H1 (cell line): ENCODE results near the gene EPB41L2. TPM values are rescaled to one million over a fixed set of nuclear protein-coding genes. Genes with fewer than 3 reads are reported as not detected.

Experiments used
- CTCF ChIA-PET: fragments of 300-600 bp; sonication (Branson Sonifier 250); formaldehyde crosslinking; loops from one replicate; lab custom pipeline; 2021; ENCODE audit not compliant: partially characterized antibody; lab: Charles Lee
- POLR2A ChIA-PET: fragments of 300-600 bp; sonication (Branson Sonifier 250); formaldehyde crosslinking; loops from one replicate; lab custom pipeline; 2021; ENCODE audit warnings: inconsistent platforms; ENCODE audit not compliant: partially characterized antibody; lab: Charles Lee
- DNase-seq, 2 experiments: peaks; one replicate each; pipeline versions ENCODE4 v3.0.0 to v3.0.0-alpha.2; 2010 to 2022; ENCODE audit warnings: low spot score in 2 of 2, low read depth in 1 of 2, mixed read lengths in 1 of 2
- FAIRE-seq: peaks from 2 replicates; lab custom pipeline; 2011; peaks lifted over from hg19 to GRCh38; lab: Jason Lieb, UNC
- H2AFZ ChIP-seq: 2 replicates; pipeline ENCODE4 v1.8.1; 2012; ENCODE audit warnings: low read length, inconsistent platforms
- H2AK5ac ChIP-seq: 2 replicates; pipeline ENCODE4 v1.6.1; 2013; ENCODE audit warnings: low read depth, low read length
- H2BK120ac ChIP-seq: replicated peaks from 2 replicates; pipeline ENCODE3; 2013; ENCODE audit warnings: low read depth, low read length, inconsistent platforms
- H2BK12ac ChIP-seq: 2 replicates; pipeline ENCODE4 v1.6.1; 2013; ENCODE audit warnings: low read depth, low read length
- H2BK15ac ChIP-seq: 2 replicates; pipeline ENCODE4 v1.6.1; 2013; ENCODE audit warnings: low read length
- H2BK20ac ChIP-seq: 2 replicates; pipeline ENCODE4 v1.6.1; 2013; ENCODE audit warnings: low read length
- H2BK5ac ChIP-seq: 2 replicates; pipeline ENCODE4 v1.6.1; 2013; ENCODE audit warnings: low read depth, low read length
- H3K14ac ChIP-seq: 2 replicates; pipeline ENCODE4 v1.6.1; 2013; ENCODE audit warnings: inconsistent platforms; ENCODE audit not compliant: insufficient read length
- H3K18ac ChIP-seq: 2 replicates; pipeline ENCODE4 v1.6.1; 2013; ENCODE audit warnings: low read length; ENCODE audit errors: extremely low read depth
- H3K23ac ChIP-seq: 2 replicates; pipeline ENCODE4 v1.6.1; 2013; ENCODE audit warnings: inconsistent platforms; ENCODE audit not compliant: insufficient read length
- H3K23me2 ChIP-seq: 2 replicates; pipeline ENCODE4 v1.6.1; 2013; ENCODE audit warnings: low read depth, low read length
- H3K27ac ChIP-seq: 2 replicates; pipeline ENCODE4 v1.6.1; 2011; ENCODE audit warnings: low read depth, low read length, inconsistent platforms
- H3K27me3 ChIP-seq, 4 experiments: replicated peaks in 1 of 4; 1 replicate in 1 of 4; 2 replicates in 3 of 4; pipeline versions ENCODE4 v1.6.1 to v1.8.1; 2011 to 2013; ENCODE audit warnings: low read length in 3 of 4, mild to moderate bottlenecking in 3 of 4, inconsistent platforms in 2 of 4, mixed read lengths in 2 of 4, moderate library complexity in 1 of 4; ENCODE audit not compliant: control insufficient read depth in 3 of 4, insufficient read depth in 3 of 4; ENCODE audit errors: extremely low read depth in 1 of 4
- H3K36me3 ChIP-seq, 4 experiments: 2 replicates each; pipeline versions ENCODE4 v1.6.1 to v1.8.1; 2011 to 2013; ENCODE audit warnings: mild to moderate bottlenecking in 4 of 4, low read length in 3 of 4, moderate library complexity in 2 of 4, control low read depth in 1 of 4, inconsistent platforms in 1 of 4; ENCODE audit not compliant: insufficient read depth in 4 of 4, control insufficient read depth in 2 of 4
- H3K4ac ChIP-seq: replicated peaks from 2 replicates; pipeline ENCODE3; 2013; ENCODE audit warnings: low read length, low read depth, mixed read lengths, inconsistent platforms; ENCODE audit not compliant: insufficient read length
- H3K4me1 ChIP-seq, 4 experiments: replicated peaks in 1 of 4; 1 replicate in 1 of 4; 2 replicates in 3 of 4; pipeline versions ENCODE4 v1.6.1 to v1.8.1; 2011 to 2013; ENCODE audit warnings: low read length in 3 of 4, inconsistent platforms in 2 of 4, mixed read lengths in 1 of 4; ENCODE audit not compliant: insufficient read depth in 4 of 4, control insufficient read depth in 3 of 4
- H3K4me2 ChIP-seq, 2 experiments: 2 replicates each; pipeline versions ENCODE4 v1.6.1 to v1.8.1; 2011 to 2013; ENCODE audit warnings: low read depth in 2 of 2, low read length in 2 of 2, control low read depth in 1 of 2, inconsistent platforms in 1 of 2, mild to moderate bottlenecking in 1 of 2; ENCODE audit not compliant: insufficient read depth in 1 of 2
- H3K4me3 ChIP-seq, 4 experiments: fragments of 200-600, 300-600 bp in 1 of 4; sonication (generic), shearing (Covaris generic), sonication (Bioruptor Twin) in 1 of 4; 2 replicates each; pipeline versions ENCODE4 v1.5.1 to v1.8.1; 2011 to 2016; ENCODE audit warnings: low read length in 4 of 4, low read depth in 3 of 4, control low read depth in 2 of 4, inconsistent platforms in 2 of 4, mild to moderate bottlenecking in 2 of 4, mixed read lengths in 1 of 4, moderate library complexity in 1 of 4; ENCODE audit not compliant: insufficient read depth in 2 of 4; ENCODE audit errors: extremely low read depth in 1 of 4
- H3K56ac ChIP-seq: replicated peaks from 2 replicates; pipeline ENCODE3; 2013; ENCODE audit warnings: low read depth, mild to moderate bottlenecking, mixed read lengths, low read length, inconsistent platforms; ENCODE audit not compliant: insufficient read length
- H3K79me1 ChIP-seq: 2 replicates; pipeline ENCODE4 v1.6.1; 2013; ENCODE audit warnings: low read depth, low read length, control low read depth
- H3K79me2 ChIP-seq, 2 experiments: 2 replicates each; pipeline versions ENCODE4 v1.6.1 to v1.8.1; 2012 to 2013; ENCODE audit warnings: low read length in 2 of 2, mild to moderate bottlenecking in 2 of 2, inconsistent platforms in 1 of 2; ENCODE audit not compliant: insufficient read depth in 2 of 2, control insufficient read depth in 1 of 2
- H3K9ac ChIP-seq, 4 experiments: replicated peaks in 1 of 4; 1 replicate in 1 of 4; 2 replicates in 3 of 4; pipeline versions ENCODE4 v1.6.1 to v1.8.1; 2011 to 2013; ENCODE audit warnings: low read depth in 3 of 4, low read length in 3 of 4, control low read depth in 2 of 4, mild to moderate bottlenecking in 2 of 4, moderate library complexity in 2 of 4, inconsistent platforms in 1 of 4; ENCODE audit errors: extremely low read depth in 1 of 4
- H3K9me3 ChIP-seq, 2 experiments: 2 replicates each; pipeline versions ENCODE4 v1.6.1 to v1.8.1; 2012 to 2013; ENCODE audit warnings: mild to moderate bottlenecking in 2 of 2, moderate library complexity in 2 of 2, control low read depth in 1 of 2, inconsistent platforms in 1 of 2, low read depth in 1 of 2, low read length in 1 of 2, mixed read lengths in 1 of 2; ENCODE audit not compliant: insufficient read depth in 2 of 2
- H4K20me1 ChIP-seq, 2 experiments: replicated peaks in 1 of 2; 2 replicates each; pipeline versions ENCODE3 to v1.8.1; 2011 to 2013; ENCODE audit warnings: inconsistent platforms in 2 of 2, low read length in 2 of 2, mild to moderate bottlenecking in 1 of 2; ENCODE audit not compliant: insufficient read depth in 2 of 2, control insufficient read depth in 1 of 2
- H4K5ac ChIP-seq: 2 replicates; pipeline ENCODE4 v1.6.1; 2013; ENCODE audit warnings: low read length, low read depth, mixed read lengths, inconsistent platforms; ENCODE audit not compliant: insufficient read length
- H4K8ac ChIP-seq: 2 replicates; pipeline ENCODE4 v1.8.0; 2013; ENCODE audit warnings: mild to moderate bottlenecking, moderate library complexity, low read length, inconsistent platforms; ENCODE audit not compliant: insufficient read depth; ENCODE audit errors: extremely low read depth
- H4K91ac ChIP-seq: replicated peaks from 2 replicates; pipeline ENCODE3; 2013; ENCODE audit warnings: low read length, mixed read lengths, inconsistent platforms; ENCODE audit not compliant: insufficient read length
- BRCA1 ChIP-seq: IDR thresholded peaks from 2 replicates; pipeline ENCODE4 v1.6.1; 2012; ENCODE audit warnings: low read depth, low read length, improper control_type of control experiment
- CTBP2 ChIP-seq: IDR thresholded peaks from 2 replicates; pipeline ENCODE4 v1.7.0; 2011; ENCODE audit warnings: borderline replicate concordance, mild to moderate bottlenecking, moderate library complexity, mixed read lengths, low read length; ENCODE audit not compliant: insufficient read depth, insufficient read length
- CTCF ChIP-seq, 3 experiments: IDR thresholded peaks; 1 replicate in 2 of 3; 2 replicates in 1 of 3; pipeline versions ENCODE4 v1.5.1 to v1.6.1; 2011; ENCODE audit warnings: low read length in 3 of 3, mild to moderate bottlenecking in 3 of 3, inconsistent platforms in 2 of 3, low read depth in 1 of 3, moderate library complexity in 1 of 3; ENCODE audit not compliant: insufficient read depth in 1 of 3; ENCODE audit errors: control extremely low read depth in 1 of 3
- EGR1 ChIP-seq: IDR thresholded peaks from 2 replicates; pipeline ENCODE4 v1.6.1; 2011; ENCODE audit warnings: low read depth, low read length, borderline replicate concordance
- KDM4A ChIP-seq: IDR thresholded peaks from one replicate; pipeline ENCODE4 v1.7.1; 2012; ENCODE audit warnings: low read depth, mild to moderate bottlenecking, moderate library complexity, low read length, inconsistent platforms; ENCODE audit not compliant: severe bottlenecking
- KDM5A ChIP-seq: fragments of 200-600 bp; IDR thresholded peaks from 2 replicates; pipeline ENCODE4 v1.7.1; 2012; ENCODE audit warnings: mild to moderate bottlenecking, low read length, inconsistent platforms, mixed read lengths
- POLR2AphosphoS5 ChIP-seq: IDR thresholded peaks from 2 replicates; pipeline ENCODE4 v1.6.1; 2011; ENCODE audit warnings: low read depth, low read length
- SIRT6 ChIP-seq: IDR thresholded peaks from one replicate; pipeline ENCODE4 v1.7.1; 2012; ENCODE audit warnings: low read length, inconsistent platforms
- SRF ChIP-seq: IDR thresholded peaks from 2 replicates; pipeline ENCODE4 v1.6.1; 2011; ENCODE audit warnings: mild to moderate bottlenecking, low read depth, low read length, moderate library complexity
- SUZ12 ChIP-seq: fragments of 200-600 bp; sonication (generic); IDR thresholded peaks from 2 replicates; pipeline ENCODE4 v1.6.1; 2012; ENCODE audit warnings: mild to moderate bottlenecking, inconsistent platforms, low read length, moderate library complexity, mixed read lengths
- TAF7 ChIP-seq: optimal IDR thresholded peaks from 2 replicates; pipeline ENCODE3; 2011; ENCODE audit warnings: low read depth, mild to moderate bottlenecking, inconsistent platforms, low read length, moderate library complexity, borderline replicate concordance
- whole genome bisulfite sequencing, 2 experiments: shearing (Covaris generic) in 1 of 2; methylation state at CpG; one replicate each; pipeline versions ENCODE4 v1.1.6 to v1.1.7; 2013 to 2015; ENCODE audit warnings: low lambda C conversion rate in 2 of 2, mixed read lengths in 2 of 2, inconsistent platforms in 1 of 2, low coverage in 1 of 2, missing lambda C conversion rate in 1 of 2; ENCODE audit not compliant: insufficient replicate concordance in 2 of 2, insufficient coverage in 1 of 2, insufficient read length in 1 of 2; ENCODE audit errors: extremely low coverage in 1 of 2, missing lambda C conversion rate in 1 of 2; 5-methylcytosine and 5-hydroxymethylcytosine counted together
- polyA plus RNA-seq, 7 experiments: library from polyadenylated mRNA; depleted of rRNA in 3 of 7; stranded (reverse) in 5 of 7; unstranded in 2 of 7; fragments of >200 nt in 5 of 7; fragments of 200-250 nt in 2 of 7; gene quantifications; 1 replicate in 5 of 7; 2 replicates in 1 of 7; 4 replicates in 1 of 7; pipeline versions ENCODE4 v1.2.1 to v1.2.3, GENCODE V29; 2011 to 2013; ENCODE audit warnings: missing spikeins in 2 of 7, mixed read lengths in 2 of 7
- total RNA-seq: library from RNA; stranded (reverse); fragmentation: NEBNext Ultra II Directional; extraction: Animal tissue kit (Norgen Biotek cat#: 25700); gene quantifications from 2 replicates; pipeline ENCODE4 v1.2.1, GENCODE V29; 2021

The EPB41L2 gene
- total and polyA plus RNA-seq, 2 of the 8 experiments (the other 6 are each of a cell fraction or from before 2014, with no cell fraction given) = 22.5 to 123 TPM

DNA sequence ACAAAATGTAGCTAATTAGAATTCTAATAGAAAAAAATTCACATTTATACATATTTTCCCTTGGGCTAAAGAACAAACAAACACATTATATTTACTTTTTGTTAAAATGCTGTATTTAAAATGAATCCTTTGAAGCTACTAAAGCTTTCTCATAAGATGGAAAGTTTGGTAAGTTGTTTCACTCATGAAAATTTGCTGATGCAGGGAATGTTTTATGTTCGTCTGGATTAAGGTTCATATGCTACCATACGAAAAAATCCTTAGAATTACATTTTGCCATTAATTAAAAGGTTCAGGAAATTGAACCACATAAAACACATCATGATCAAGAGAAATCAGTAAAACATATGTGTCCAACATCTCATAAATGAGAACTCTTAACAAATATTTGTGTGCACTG is 173.6 kb downstream of the EPB41L2 start:
- Histone ChIP-seq H2BK120ac (no peak overlapping the region), H3K79me1 (no peaks in the 10 kb centered on the region), H3K4me2 (no peak overlapping the region), H3K79me2 (no peaks in the 10 kb centered on the region), H3K18ac (no peak overlapping the region), H3K23me2 (no peaks in the 10 kb centered on the region), H3K9ac (no peak overlapping the region), H3K4me1 (no peaks in the 10 kb centered on the region), H4K8ac (no peak overlapping the region), H3K56ac (no peak overlapping the region), H2AK5ac (no peak overlapping the region), H2AFZ (no peak overlapping the region), H2BK20ac (no peak overlapping the region), H4K5ac (no peak overlapping the region), H3K23ac (no peak overlapping the region), H3K14ac (no peak overlapping the region), H3K27ac (no peak overlapping the region), H3K4ac (no peak overlapping the region), H2BK5ac (no peak overlapping the region), H4K91ac (no peak overlapping the region), H2BK15ac (no peak overlapping the region), H3K27me3 (no peaks in the 10 kb centered on the region), H3K4me3 (no peak overlapping the region), H3K36me3 (peaks cover 0 to 3% (median 1%) of the 10 kb centered on the region in 4 experiments; a peak in 6 of 8 replicates), H3K9me3 (no peaks in the 10 kb centered on the region), H4K20me1 (no peaks in the 10 kb centered on the region), H2BK12ac (no peak overlapping the region)
- 95% methylated on average over 2 of the region's 2 CpGs; no CpG with 5 or more reads in 1 of the 2 experiments for WGBS, 2 experiments
- no peak for DNase-seq
- ChIA-PET POLR2A (no interaction called here), CTCF (interaction anchor here (1.1 to 1.4 kb wide), 2 partner anchors 226 to 630 kb away, joined by 3 read pairs; no protein-coding TSS in a partner anchor)
- no peak for FAIRE-seq
- no peak for TF ChIP-seq KDM4A
- no peak for TF ChIP-seq CTBP2
- no peak for TF ChIP-seq CTCF (IDR thresholded peaks at IDR 0.05; ENCODE audit: control extremely low read depth in 1 of 3, insufficient read depth in 1 of 3, low read depth in 1 of 3, low read length in 3 of 3)
- no peak for TF ChIP-seq SIRT6
- no peak for TF ChIP-seq KDM5A
- no peak for TF ChIP-seq SRF
- no peak for TF ChIP-seq POLR2AphosphoS5
- TF ChIP-seq SUZ12 = no peak
- no peak for TF ChIP-seq TAF7
- TF ChIP-seq BRCA1 = no peak
- TF ChIP-seq EGR1 = no peak
